Keratinocyte (primary cell): Measurements from ENCODE around the gene SLC34A2.

Experiments used
- CTCF ChIP-seq, 3 experiments: IDR thresholded peaks in 1 of 3; conservative IDR thresholded peaks in 1 of 3; optimal IDR thresholded peaks in 1 of 3; 2 replicates in 2 of 3; 3 replicates in 1 of 3; pipeline versions ENCODE3 to v1.5.1; 2011; ENCODE audit warnings: low read length in 3 of 3, mild to moderate bottlenecking in 3 of 3, moderate library complexity in 2 of 3, control low read depth in 1 of 3, inconsistent platforms in 1 of 3; ENCODE audit not compliant: insufficient read depth in 2 of 3; ENCODE audit errors: extremely low read depth in 1 of 3
- EZH2 ChIP-seq: IDR thresholded peaks from one replicate; pipeline ENCODE4 v1.6.1; 2012; ENCODE audit warnings: inconsistent platforms, mild to moderate bottlenecking, low read length, moderate library complexity

GRCh38 chr4:25632135-25632534 is 23.5 kb upstream of the SLC34A2 start:
- TF ChIP-seq CTCF (optimal IDR thresholded peaks at IDR 0.05 in 1 of 3, IDR thresholded peaks at IDR 0.05 in 1 of 3, conservative IDR thresholded peaks at IDR 0.05 in 1 of 3; ENCODE audit: extremely low read depth in 1 of 3, insufficient read depth in 2 of 3, low read length in 3 of 3) (no peak), EZH2 (no peak)
